HG03135 (cell line): ENCODE results near the gene HSPA12A.

Experiments used
- ATAC-seq: cut with Tn5 transposase; IDR thresholded peaks from one replicate; pipeline ENCODE4 v1.9.1; 2021; ENCODE audit warnings: mild to moderate bottlenecking, moderate library complexity; ENCODE audit not compliant: unreplicated experiment

HSPA12A gene

DNA sequence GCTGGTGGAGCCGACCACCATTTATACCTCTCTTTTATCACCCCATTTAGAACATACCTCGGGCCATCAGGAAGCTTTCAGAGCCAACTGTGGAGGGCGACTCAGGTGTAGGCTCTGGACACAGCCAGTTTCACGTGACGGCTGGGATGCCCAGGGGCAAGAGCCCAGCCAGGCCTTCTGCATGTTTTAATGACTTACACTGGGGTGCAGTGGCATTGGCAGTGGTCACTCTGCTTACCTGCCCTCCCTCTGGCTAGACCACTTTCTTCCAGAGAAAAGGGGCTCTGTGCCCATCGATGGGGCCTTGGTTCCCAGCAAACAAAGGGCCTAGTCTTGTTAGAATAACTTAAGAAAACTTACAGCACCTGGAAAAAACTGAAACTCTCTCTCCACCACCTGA is 71.7 kb downstream of the HSPA12A start:
- no peak for ATAC-seq

DNA sequence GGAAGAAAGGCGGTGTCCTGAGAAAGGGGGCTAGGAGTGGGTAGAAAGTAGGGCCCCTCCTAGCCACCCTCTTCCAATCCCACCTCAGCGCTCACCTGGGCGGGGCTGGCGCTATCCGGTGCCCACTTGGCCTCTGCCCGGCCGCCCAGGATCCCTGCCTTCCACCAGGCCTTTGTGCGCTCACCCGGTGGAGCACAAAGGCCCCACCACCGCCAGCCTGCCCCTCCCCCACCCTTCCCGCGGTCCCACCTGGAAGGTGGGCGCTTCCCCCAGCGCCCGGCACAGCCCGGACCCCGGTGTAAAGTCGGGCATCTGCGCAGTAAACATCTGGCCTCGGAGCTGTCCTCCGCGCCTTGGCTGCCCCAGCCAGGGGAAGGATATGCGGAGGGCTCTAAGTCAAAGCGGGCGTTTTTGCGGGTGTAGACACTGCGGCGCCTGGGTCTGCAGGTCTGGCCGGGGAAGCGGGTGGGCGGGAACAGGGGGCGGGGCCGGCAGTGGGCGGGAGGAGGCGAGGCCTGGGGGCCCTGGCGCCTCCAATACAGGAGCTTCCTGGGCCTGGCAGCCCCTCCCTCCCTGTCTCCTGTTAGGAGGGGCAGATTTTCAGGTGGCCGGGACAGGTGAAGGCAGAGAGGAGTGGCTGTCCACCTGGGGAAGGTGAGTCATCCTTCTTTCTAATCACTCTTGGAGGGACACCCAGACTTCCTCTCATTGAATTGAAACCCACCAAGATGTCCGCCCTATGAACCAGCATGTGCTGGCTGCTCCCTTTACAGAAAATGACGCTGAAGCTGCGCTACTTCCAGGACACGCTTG is 72.3 kb downstream of the HSPA12A start:
- ATAC-seq = no peak

DNA sequence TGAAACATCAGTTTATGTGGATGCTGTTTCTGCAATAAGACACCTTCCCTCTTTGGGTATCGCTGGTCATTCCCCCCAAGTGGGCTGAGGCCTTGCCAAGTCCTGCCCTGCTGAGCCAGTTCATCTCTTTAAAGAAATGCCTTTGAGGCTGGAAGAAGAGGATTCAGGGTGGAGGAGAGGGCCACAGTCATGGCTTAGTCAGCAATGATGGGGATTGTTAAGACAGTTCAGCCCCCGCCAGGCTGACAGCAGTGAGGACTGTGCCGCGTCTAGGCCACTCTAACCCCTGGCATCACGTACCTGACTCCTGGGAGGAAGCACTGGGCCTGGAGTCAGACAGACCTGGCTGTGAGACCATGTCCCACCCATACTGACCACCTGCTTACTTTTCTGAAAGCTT is 73.3 kb downstream of the HSPA12A start:
- ATAC-seq = no peak

DNA sequence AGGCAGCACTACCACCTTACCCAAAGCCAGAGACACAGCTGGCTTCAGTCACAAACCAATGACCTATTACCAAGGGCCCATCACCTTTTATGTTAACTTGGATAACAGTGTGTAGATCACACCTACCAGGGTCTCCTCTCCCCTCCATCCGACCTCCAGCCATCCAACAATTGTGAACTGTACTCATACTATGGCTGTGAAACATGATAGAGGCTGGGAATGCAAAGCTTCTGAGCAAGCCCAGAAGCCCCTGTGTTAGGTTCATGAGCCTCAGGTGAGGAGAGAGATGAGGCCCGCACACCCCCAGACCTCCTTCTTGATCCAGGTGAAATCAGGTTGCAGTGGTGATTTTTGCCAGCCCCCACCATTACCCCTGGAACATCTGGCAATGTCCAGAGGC is 73.9 kb downstream of the HSPA12A start:
- no peak for ATAC-seq

DNA sequence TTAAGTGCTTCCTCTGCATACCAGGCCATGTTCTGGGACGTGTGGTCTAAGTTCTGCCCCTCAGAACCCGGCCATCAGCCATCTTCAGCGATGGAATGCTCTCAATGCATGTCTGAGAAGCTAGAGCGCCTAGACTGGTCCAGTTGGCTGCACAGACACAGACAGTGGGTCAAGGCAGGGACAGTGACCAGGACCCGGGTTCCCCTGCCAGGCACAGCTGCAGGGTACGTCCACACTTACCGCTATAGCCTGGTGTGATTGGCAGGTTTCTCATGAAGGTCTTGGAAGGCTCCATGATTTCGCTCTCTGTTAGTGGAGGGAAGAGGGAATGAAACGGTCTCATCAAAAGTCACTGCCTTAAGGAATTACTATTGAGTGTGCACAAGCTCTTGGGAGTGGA is 74.3 kb downstream of the HSPA12A start:
- no peak for ATAC-seq

DNA sequence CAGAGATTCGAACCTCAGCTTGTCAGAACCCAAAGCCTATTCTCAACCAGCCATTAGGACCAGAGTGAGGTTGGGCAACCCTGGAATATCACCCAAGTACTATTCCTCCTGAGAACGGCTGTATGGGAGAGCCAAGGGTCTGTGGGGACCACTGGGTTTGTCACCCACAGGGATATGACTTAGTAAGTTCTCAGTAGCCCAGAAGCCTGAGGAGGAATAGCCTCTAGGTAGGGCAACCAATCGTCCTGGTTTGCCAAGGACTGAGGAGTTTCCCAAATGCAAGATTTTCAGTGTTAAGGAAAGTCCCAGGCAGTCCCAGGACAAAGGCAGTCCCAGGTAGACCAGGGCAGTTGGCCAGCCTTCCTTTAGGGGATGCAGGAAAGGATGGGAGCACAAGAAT is 74.9 kb downstream of the HSPA12A start:
- ATAC-seq = no peak

DNA sequence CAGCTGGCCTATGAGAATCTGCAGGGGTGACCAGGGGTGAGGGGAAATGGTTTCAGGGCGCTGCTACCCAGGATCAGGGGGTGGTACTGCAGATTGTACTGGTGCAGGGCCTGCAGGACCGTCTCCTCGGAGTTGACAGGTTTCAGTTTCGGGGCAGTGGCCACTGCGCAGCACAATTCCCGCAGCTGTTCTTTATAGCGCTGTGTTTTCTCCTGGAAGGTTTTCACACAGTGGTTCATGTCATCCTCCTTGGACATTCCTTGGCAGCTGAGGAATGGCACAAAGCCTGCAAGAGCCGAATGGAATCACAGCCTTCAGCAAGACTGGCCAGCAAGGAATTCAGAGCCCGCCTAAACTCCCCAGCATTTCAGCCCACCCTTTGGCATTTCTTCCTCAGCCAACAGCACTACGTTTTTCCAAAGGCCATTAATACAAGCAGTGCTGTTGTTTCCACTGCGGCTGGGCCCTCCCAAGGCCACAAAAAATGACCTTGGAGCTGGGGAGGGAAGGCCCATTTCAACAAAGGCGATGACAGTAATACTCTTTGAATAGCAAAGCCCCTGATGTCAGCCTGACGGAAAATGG is 76.7 kb downstream of the HSPA12A start:
- no peak for ATAC-seq

DNA sequence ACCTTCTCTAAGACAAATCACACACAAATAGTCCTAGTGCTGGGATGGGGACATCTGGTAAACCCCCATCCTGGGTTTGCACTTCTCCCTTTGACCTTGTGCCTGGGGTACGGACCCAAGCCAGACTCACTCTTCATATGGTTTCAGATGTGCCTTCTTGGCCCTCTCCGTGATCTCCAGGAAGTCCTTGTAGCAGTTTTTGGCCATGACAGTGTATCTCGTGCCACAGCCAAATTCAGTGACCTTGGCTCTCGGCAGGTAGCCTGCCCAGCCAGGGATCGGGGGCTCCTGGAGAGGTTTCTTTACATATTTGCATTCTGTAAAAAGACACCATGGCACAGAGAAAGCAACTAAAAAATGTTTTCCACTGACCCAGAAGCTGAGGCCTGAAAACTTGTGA is 77.7 kb downstream of the HSPA12A start:
- ATAC-seq = no peak

DNA sequence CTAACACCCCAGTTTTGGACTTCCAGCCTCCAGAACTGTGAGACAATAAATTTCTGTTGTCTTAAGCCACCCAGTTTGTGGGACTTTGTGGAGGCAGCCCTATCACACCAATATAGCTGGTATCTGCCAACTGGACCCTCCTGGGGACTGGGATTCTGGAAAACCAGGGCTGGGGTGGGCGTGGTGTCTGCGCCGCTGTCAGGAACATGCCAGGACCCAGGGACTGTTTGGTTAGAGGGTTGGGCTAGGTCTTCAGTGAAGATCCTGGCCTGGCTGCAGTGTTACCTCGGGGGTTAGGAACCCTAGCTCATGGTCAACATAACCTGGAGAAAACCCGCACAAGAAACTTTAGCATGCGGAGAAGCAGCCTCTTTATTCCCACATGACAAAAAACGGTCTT is 79.0 kb downstream of the HSPA12A start:
- ATAC-seq = no peak

DNA sequence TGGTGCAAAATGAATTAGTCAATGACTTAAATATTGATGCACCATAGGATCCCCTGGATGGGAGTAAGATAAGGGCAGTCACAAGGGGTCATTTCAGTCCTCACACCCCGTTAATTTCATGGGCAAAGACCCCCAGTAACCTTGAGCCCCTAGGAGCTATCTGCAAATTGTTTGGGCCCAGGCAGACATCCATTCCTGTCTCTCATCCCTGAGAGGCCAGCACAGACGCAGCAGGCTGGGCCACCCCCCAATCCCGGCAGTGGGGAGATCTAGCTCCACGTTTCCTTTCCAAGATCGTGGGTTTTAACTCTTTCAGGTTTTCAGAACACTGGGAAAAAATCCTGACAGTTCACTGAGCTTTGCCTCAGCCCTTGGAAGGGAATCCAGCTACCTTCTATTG is 81.5 kb downstream of the HSPA12A start:
- ATAC-seq = no peak

DNA sequence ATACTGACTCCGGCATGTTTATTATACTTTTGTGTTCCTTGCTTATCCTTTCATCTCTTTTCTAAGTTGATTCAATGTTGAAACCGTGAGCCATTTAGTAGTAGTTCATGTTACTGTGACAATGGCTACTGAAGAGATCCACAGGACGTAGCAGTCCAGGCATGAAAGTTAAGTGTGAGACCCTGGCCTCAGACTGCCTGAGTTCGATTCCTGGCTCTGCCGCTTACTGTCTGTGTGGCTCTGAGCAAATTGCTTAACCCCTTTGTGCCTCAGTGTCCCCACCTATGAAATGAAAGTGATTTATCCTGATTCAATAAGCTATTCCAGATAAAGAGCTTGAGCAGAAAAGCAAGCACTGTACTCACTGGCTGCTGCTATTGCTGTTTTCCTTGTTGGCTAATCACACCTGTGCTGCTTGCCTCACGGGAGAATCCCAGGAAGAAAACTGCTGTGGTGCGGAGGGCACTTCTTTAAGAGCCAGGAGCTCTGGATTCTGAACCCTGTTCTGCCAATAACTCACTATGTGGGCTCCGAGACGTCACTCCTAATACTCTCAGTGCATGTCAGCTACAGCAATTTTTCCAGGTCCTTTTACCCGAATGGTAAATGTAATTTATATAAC is 83.2 kb downstream of the HSPA12A start:
- ATAC-seq = no peak

DNA sequence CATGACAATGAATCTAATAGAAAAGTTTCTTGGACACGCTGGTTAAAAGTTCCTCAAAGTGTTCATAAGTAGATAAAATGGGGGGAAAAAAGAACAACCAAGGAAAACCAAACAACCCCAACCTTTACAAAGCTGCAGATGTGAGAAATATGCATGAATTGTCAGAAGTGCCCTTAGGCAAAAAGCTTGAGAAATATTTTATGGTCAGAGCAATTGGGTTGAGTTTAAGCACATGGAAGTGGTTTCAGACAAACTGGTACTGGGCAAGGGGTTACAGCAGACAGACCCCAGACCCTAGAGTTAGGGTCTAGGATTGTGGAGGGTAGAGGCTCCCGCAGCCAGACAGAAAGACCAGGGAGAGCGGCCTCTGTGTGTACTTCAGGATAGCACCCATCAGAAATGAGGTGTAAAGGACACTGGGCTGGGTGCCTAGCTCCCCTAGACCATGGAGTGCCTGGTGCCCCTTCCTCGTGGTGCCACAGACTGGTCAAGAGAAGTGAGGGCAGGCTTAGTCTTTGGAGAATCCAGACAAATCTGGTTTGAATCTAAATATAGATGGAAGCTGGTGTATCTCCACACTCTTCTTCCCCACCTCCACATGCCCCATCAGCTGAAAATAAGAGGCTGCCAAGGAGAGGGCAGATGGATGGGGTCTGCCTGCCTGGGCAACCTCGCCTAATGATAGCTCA is 84.4 kb downstream of the HSPA12A start:
- ATAC-seq = no peak

DNA sequence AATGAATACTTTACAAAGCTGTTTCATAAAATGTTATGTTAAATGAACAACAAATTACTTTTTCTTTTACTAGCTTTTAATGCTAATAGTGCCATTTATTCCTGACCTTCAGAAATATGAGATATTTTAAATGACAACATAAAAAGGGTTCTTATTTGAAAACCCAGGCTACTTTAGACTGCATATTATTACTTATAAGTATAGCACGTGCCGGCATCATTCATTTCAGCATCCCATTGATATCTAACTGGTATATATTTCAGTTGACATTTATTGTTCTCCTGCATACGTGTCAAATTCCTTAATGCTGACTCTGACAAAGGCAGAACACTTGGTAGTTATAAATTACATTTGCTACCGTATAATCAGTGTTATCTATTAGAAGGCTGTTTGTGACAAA is 86.3 kb downstream of the HSPA12A start:
- no peak for ATAC-seq

DNA sequence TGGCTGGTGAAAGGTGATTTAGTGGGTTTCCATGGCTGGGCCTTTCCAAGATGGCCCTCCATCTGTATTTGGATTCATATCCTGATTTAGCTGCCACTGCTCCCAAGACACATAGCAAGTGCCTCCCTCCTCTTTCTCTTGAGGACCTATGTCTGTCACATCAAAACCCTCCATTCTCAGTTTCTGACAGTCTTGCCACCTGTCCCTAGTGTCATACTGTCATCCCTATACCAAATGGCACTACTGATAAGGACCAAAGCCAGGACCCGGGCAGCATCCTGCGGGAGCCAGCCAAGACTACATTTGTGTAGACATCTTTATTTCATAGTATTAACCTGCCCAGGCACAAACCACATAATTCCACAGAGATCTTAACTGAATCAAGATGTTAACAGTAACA is 86.8 kb downstream of the HSPA12A start:
- ATAC-seq = no peak

DNA sequence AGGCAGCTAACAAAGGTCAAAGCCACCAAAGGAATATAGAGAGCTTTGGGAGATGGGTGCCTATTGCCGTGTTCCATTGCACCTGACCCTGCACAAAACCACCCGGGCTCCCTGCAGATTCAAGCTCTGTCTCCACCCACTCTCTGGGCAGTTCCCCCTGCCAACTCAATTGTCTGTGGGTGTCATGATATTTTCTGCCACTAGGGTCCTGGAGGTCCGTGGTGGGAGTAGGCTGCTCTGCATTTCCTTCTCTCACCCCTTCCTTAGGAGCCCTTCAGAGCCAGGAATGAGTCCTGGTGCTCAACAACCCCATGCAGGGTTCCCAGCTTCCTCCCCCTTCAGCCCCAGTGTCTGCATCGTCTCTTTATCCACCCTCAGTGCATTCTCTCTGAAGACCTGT is 87.5 kb downstream of the HSPA12A start:
- ATAC-seq = no peak

DNA sequence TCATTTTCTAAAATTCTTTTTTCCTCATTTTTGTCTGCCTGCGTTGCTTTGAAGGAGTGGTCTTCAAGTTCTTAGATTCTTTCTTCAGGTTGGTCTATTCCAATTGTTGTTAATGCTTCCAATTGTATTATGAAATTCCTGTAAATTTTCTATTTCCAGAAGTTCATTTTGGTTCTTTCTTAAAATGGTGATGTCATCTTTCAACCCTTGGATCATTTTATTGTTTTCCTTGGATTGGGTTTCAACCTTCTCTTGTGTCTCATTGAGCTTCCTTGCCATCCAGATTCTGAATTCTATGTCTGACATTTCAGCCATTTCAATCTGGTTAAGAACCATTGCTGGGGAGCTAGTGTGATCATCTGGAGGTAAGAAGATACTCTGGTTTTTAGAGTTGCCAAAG is 88.5 kb downstream of the HSPA12A start:
- ATAC-seq = no peak

DNA sequence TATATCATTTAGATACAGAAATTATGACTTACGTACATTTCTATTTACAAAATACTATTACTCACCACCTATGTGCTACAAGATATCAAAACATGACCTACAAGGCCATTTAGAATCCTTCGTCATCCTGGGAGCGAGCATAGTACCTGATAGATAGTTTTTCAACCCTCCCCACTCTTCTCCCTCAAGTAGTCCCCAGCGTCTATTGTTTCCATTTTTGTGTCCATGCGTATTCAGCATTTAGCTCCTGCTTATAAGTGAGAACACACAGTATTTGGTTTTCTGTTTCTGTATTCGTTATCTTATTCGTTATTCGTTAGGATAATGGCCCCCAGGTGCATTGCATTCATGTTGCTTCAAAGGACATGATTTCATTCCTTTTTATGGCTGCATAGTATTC is 93.5 kb downstream of the HSPA12A start:
- no peak for ATAC-seq

DNA sequence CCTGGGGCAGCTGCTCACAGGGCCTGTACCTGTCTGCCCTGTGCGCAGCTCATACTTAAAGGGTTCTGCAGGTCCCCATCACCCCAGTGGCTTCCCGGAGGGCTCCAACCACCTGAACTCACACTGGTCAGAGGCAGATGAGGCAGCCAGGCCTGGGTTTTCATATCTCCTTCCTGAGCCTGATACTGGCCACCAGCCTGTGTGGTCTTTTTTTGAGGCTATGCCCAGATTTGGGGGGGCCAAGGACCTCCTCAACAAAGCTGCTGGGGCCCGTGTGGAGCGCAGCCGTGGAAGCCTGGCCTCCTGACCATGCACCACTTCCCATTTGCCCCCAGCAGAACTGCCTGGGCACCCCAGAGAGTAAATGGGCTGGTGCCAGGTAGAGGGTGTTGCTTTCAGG is 95.9 kb downstream of the HSPA12A start:
- ATAC-seq = no peak

DNA sequence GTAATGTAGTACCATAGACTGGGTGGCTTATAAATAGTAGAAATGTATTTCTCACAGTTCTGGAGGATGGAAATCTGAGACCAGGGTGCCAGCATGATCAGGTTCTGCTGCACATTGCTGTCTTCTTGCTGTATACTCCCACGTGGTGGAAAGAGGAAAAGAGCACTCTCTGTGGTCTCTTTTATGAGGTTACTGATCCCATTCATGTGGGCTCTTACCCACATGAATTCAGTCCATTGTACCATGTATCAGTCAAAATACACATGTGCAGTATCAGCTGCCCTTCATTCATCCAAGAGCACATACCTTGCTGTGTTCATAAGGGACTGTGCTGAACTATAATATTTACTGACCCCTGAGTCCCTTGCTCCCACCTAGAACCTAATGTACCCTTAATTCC is 104.5 kb downstream of the HSPA12A start:
- no peak for ATAC-seq

DNA sequence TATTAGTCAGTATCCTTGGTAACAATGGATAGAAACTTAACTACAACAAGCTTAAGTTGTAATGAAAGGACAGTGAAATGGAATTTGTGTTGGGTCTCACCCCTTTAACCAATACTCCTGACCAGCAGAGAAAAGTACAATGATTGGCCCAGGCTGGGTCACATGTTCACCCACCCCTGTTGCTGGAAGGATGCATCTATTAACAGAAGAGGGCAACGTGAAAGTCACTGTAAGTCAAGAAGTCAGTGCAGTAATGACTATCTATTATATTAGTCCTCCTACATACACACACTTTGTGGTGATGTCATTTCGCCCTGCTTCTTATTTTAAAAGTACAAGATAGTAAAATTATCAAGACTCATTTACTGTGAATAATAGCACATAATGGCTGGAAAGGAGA is 105.4 kb downstream of the HSPA12A start:
- no peak for ATAC-seq

DNA sequence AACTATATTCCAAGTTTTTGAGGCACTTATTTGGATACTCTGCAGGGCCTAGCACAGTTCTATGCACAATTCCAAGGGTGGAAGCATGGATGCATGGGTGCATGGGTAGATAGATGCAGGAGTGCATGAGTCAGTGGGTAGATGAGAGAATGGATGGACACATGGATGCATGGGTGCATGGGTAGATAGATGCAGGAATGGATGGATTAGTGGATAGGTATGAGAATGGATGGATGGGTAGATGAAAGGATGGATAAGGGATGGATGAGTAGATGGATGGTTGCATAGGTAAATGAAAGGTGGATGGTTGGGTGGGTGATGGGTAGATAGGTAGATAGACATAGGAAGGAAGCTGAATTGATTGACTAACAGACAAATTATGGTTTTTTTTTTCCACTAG is 106.0 kb downstream of the HSPA12A start:
- no peak for ATAC-seq
